ENCODE results near the gene FOXP3.
A peak's percentile ranks its signal among the peaks of the same experiment; 100 is the strongest.
"Not testable (repeated sequence)": the region's sequence is repeated elsewhere in the genome, so short reads cannot be mapped to it uniquely, and the experiment has no call there.

FOXP3 gene

DNA sequence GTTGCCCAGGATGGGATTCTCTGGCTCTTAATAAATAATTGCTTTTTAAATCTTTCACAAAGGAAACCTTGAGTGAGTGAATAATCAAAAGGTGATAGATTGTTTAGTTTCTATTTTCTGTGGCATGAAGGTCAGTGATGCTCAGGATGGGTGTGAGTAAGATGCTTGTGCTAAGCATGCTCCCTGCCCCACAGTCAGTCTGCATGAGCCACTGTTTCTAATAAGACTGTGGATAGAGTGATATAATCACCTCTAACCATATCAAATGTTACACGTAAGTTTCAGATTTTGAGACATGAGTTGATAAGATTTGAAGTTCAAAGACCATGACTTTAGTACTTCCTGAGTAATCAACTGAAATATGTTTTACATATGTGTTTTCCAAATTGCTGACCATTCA, 36.2 kb upstream of the FOXP3 start:
- no peak for TF ChIP-seq CTCF (conservative IDR thresholded peaks at IDR 0.05; ENCODE audit: low read depth)
- no peak for DNase-seq (ENCODE audit: low spot score)
- ChIA-PET CTCF (no interaction called here), POLR2A (ENCODE audit: low non-redundant PET) (no interaction called here)
- no peak overlapping the region for H3K27ac ChIP-seq

DNA sequence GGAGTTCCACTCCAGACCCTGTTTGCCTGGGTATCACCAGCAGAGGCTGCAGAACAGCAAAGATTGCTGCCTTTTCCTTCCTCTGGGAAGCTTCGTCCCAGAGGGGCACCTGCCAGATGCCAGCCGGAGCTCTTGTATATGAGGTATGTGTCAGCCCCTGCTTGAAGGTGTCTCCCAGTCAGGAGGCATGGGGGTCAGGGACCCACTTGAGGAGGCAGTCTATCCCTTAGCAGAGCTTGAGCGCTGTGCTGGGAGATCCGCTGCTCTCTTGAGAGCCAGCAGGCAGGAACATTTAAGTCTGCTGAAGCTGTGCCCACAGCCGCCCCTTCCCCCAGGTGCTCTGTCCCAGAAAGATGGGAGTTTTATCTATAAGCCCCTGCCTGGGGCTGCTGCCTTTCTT, 34.8 kb upstream of the FOXP3 start:
- POLR2A ChIA-PET (ENCODE audit: low non-redundant PET); CTCF ChIA-PET; DNase-seq (ENCODE audit: low spot score); H3K27ac ChIP-seq: not testable (repeated sequence)

DNA sequence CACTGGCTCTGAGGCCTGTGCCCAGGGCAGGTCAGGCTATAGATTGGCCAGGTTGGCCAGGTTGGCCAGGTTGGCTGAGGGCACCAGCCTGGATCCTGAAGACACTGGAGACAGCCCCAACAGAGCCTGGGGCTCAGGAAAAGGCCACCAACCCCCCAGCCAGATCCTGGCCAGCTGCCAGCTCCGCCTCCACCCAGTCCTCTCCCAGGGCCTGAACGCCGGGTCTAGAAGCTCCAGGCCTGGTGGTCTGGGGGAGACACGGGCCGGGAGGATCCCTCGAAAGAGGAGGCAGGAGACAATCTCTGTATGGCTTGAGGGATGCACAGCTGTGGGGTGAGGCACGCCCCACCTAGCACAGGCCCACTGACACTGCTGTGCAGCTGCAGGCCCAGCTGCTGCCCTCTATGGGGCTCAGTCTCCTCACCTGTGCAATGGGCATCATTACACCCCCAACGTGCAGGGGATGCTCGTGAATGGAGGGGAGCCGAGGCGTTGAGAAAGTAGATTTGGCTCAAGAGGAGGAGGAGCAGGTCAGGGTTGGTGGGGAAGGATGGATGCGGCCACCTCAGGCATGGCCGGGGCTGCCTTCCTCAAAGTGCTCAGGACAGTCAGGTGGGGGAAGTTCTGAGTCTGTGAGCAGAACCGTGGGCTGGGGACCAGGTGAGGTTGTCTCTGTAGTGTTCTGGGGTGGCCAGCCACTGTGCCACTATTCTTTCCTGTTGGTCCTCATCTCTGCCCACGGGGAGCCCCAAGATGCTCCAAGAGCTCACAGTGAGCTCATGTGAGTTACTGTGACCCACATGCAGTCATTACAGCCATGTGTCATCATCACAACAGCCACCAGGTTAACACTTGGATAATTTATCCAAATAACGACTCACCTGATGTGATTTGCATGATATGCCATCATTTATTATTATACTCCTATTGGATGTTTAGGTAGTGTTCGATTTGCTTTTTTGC, 28.2 kb upstream of the FOXP3 start:
- CTCF ChIA-PET, result no interaction called here
- no peak overlapping the region for H3K27ac ChIP-seq
- no peak for TF ChIP-seq CTCF (conservative IDR thresholded peaks at IDR 0.05; ENCODE audit: low read depth)
- DNase-seq (ENCODE audit: low spot score), result no peak
- POLR2A ChIA-PET (ENCODE audit: low non-redundant PET), result no interaction called here

DNA sequence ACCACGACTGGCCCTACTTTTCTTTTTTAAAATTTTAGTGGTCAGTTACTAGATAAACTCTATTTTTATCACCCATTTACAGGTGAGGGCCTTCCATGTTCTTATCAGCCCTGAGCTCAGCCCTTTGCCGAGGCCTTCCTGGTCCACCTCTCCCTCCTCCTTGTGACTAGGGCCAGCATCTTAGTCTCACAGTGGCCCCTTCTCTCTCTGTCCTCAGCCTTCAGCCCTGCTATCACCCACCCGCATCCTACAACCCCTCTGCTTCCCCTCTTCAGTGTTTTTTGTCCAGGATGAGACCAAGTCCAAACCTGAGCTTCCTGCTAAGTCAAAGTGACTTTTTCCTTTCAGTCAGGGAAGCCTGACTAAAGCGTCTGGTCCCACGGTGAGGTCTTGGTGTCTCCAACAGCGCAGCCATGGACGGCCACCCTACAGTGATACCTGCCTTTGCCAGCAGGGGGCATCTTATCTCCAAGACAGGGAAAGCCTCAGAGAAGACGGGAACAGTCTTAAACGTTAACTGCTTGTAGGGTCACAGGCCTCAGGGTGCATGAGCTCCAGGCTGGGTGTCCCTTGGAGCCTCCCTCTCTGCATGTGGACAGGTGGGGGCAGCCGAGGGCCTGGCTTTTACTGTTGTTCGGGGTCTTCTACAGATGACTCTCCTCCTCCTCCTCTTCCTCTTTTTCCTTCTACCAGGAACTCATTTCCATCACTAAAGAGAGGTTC, 27.3 kb upstream of the FOXP3 start:
- TF ChIP-seq CTCF (conservative IDR thresholded peaks at IDR 0.05; ENCODE audit: low read depth), result peak; percentile 49
- H3K27ac ChIP-seq, result no peak overlapping the region
- ChIA-PET CTCF (interaction anchor here (0.6 kb wide), 1 partner anchor 868 kb away, joined by 4 read pairs; no protein-coding TSS in a partner anchor), POLR2A (ENCODE audit: low non-redundant PET) (no interaction called here)
- no peak for DNase-seq (ENCODE audit: low spot score)

DNA sequence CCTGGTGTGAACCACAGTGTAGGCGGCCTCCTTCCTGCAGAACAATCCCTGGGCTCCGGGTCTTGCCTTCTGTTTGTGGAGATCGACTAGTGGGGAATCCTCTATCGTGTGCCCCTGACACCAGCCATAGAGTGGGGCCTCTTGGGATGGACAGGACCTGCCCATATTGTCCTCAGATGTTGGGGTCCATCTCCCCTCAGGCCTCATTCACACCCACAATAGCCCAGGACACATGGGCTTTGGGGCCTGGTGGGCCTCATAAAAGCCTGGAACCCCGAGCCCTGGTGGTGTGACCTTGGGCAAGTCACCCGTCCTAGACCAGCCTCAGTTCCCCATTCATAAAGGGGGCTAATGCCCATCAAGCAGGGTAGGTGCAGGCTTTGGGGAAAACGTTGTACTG, 25.7 kb upstream of the FOXP3 start:
- H3K27ac ChIP-seq, result no peak overlapping the region
- TF ChIP-seq CTCF (conservative IDR thresholded peaks at IDR 0.05; ENCODE audit: low read depth), result no peak
- ChIA-PET POLR2A (ENCODE audit: low non-redundant PET) (no interaction called here), CTCF (no interaction called here)
- no peak for DNase-seq (ENCODE audit: low spot score)

- ChIA-PET POLR2A (ENCODE audit: low non-redundant PET) (no interaction called here), CTCF (no interaction called here)
- DNase-seq (ENCODE audit: low spot score), result no peak
- TF ChIP-seq CTCF (conservative IDR thresholded peaks at IDR 0.05; ENCODE audit: low read depth), result no peak
- H3K27ac ChIP-seq, result no peak overlapping the region
These were observed 23.2 kb upstream of the FOXP3 start for GRCh38 chrX:49287665-49288064.

GRCh38 chrX:49286581-49286980, 22.1 kb upstream of the FOXP3 start:
- DNase-seq (ENCODE audit: low spot score), result no peak
- ChIA-PET CTCF (no interaction called here), POLR2A (ENCODE audit: low non-redundant PET) (interaction anchor here (0.6 kb wide), 1 partner anchor 9 kb away, joined by 3 read pairs; no protein-coding TSS in a partner anchor)
- no peak for TF ChIP-seq CTCF (conservative IDR thresholded peaks at IDR 0.05; ENCODE audit: low read depth)
- H3K27ac ChIP-seq, result no peak overlapping the region
